IPS DF 4.7 (cell line): Measurements from ENCODE around the gene SIK2.
"Not testable (repeated sequence)": the region's sequence is repeated elsewhere in the genome, so short reads cannot be mapped to it uniquely, and the experiment has no call there.

ENCODE experiments used
- DNase-seq: peaks from one replicate; pipeline ENCODE4 v3.0.0-alpha.2; 2013; ENCODE audit warnings: low spot score; ENCODE audit errors: extremely low read depth

Gene SIK2

GRCh38 chr11:111657905-111658304 lies 55.7 kb downstream of the SIK2 start:
- not testable (repeated sequence) for DNase-seq

DNA sequence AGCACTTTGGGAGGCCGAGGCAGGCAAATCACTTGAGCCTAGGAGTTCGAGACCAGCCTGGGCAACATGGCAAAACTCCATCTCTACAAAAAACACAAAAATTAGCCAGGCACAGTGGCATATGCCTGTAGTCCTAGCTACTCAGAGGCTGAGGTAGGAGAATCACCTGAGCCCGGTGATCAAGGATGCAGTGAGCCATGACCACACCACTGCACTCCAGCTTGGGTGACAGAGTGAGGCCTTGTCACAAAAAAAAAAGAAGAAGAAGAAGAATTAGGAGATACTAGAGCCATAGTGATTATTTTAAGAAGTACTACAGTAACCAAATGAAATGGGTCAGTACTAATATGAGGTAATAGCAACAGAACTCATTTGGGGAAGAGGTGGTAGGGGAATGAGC lies 56.2 kb downstream of the SIK2 start:
- not testable (repeated sequence) for DNase-seq

DNA sequence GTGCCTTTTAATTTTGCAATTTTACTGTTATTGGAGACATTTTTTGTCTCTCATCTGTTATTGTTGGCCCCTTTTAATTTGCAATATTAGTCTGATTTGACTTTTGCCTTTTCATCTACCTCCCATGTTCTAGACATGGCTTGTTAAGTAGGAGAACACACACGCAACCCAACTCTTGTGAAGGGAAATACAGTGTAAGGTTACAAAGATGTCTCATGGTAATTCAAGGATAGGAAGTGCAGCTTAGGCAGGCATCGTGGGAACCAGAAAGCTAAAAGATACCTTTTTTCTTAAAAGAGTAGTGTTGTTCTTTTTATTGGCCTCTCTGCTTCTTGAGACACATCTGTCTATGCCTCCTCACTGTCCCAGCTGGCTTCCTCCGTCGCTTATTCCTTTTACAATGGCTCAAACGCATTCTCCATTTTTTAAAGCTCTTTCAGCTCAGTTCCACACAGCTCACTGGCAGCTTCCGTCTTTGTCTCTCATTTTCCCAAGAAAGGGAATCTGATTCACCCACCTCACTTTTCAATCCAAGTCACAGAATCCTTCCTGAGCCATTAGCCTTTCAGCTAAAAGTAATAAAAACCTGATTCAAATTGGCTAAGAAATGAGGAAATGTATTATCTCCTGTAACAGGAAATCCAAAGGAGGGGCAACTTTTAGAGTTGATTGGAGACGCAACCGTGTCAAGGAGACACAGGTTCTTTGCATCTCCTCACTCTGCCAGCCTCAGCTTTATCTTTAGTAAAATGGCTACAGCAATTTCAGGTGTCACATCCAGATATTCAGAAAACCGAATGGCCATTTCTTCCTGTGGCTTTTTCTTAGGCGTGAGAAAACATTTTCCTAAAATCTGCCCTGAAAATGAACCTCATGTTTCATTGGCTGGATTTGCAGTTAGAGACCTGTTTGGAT lies 57.2 kb downstream of the SIK2 start:
- no peak for DNase-seq

GRCh38 chr11:111660822-111661221 lies 58.6 kb downstream of the SIK2 start:
- DNase-seq = no peak

GRCh38 chr11:111663820-111664219 lies 61.6 kb downstream of the SIK2 start:
- DNase-seq = no peak

- peak; percentile 5 for DNase-seq
These were observed 63.5 kb downstream of the SIK2 start for GRCh38 chr11:111665777-111666176.

GRCh38 chr11:111668980-111669379 lies 66.7 kb downstream of the SIK2 start:
- DNase-seq = no peak

- DNase-seq = no peak
These were observed 69.1 kb downstream of the SIK2 start for GRCh38 chr11:111671383-111671782.

DNA sequence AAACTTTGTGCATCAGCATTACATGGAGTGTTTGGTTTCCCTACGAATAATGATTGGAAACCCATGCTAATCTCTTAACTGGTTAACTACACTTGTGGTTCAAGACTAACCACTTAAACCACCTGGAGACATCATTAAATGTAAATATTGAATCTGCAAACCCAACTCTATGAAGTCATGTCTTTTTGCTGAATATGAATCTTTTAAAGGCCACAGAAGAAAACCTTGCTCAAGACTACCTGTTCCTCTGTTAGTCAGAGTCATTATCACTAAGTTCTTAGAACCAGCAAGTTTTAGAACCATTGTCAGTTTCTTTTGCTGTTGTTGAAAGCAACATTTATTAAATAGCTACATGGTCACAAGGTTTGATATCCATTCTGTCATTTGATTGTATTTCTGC lies 70.7 kb downstream of the SIK2 start:
- no peak for DNase-seq

GRCh38 chr11:111674941-111675340 lies 72.7 kb downstream of the SIK2 start:
- DNase-seq = no peak

DNA sequence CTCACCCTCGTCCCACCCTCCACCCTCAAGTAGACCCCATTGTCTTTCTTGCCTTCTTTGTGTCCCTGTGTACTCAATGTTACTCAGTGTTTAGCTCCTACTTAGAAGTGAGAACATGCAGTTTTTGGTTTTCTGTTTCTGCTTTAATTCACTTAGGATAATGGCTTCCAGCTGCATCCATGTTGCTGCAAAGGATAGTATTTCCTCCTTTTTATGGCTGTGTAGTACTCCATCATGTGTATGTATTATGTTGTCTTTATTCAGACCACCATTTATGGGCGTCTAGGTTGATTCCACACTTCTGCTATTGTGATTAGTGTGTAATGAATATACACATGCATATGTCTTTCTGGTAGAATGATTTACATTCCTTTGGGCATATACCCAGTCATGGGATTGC lies 73.6 kb downstream of the SIK2 start:
- DNase-seq = no peak

GRCh38 chr11:111676878-111677585 lies 74.8 kb downstream of the SIK2 start:
- no peak for DNase-seq

GRCh38 chr11:111680486-111681175 lies 78.4 kb downstream of the SIK2 start:
- DNase-seq = no peak

GRCh38 chr11:111683806-111684205 lies 81.6 kb downstream of the SIK2 start:
- no peak for DNase-seq

DNA sequence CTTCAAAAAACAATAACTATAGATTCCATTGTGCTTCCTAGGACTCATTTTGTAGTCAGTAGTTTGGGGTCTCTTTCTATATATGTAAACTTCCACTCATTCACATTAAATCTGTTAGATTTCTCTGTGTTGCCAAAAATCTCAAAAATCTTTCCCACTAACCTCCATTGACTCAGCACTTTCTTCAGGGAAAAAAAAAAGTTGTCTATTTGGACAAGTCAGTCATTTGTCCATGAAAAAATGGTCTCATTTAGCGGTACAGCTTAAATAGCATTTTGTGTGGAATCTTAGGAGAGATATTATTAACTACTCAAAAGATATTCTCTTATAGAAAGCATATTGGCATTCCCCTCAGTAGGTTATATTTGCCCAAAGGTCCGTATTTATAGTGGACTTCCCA lies 82.0 kb downstream of the SIK2 start:
- DNase-seq = no peak

DNA sequence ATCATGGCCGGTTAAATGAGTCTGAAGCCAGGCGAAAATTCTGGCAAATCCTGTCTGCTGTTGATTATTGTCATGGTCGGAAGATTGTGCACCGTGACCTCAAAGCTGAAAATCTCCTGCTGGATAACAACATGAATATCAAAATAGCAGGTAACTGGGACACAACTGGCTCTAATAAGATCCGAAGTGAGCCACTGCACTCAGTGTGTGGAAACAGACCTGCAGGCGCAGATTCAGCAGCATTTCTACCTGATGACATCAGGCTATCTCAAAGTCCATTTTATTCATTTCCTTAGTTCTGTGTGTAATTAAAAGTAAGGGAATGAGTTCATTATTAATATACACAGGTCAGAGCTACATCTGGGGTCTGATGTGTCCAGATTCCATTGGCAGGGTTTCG lies 85.8 kb downstream of the SIK2 start:
- DNase-seq = no peak

DNA sequence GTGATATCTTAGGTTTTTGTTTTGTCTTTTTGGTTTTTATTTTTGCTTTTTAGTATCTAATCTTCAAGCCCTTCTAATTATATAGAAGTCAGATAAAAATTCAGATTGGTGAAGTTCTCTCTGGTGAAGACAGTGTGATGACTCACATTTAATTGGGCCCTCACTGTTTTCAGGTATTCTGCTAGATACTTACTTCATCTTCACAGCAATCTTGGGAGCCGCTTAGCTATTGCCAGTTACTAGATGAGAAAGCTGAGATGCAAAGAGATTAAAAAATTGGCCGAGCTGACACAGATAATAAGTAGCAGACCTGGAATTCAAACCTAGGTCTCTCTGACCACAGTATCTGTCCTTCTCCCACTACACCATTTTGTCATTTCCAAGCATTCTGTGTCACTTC lies 88.9 kb downstream of the SIK2 start:
- no peak for DNase-seq

- DNase-seq = no peak
These were observed 89.5 kb downstream of the SIK2 start for GRCh38 chr11:111691741-111692140.

DNA sequence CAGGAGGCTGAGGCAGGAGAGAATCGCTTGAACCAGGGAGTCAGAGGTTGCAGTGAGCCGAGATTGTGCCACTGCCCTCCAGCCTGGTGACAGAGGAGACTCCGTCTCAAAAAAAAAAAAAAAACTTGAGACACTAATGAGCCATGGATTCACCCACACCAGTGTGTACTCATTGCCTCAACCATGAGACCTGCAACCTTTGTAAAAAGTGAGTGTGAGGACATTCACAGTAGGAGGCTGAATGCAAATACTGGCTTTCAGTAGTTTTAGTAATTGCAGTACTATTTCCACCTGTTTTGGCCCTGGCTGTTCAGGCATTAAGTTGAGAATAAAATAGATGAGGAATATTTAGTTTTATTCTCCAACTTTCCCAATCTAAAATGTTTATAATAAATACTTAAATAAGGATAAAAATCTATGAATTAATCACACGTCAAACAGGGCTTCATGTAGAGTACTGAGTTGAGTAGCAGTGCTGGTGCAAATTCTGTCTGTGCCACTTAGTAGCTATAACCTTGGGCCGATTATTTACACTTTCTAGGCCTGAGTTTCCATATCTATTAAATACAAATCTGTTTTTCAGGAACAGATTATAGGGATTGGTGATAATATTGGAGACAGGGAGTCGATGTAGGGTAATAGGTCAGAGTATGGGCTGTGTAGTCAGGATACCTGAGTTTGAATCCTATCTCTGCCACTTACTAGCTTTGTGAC lies 91.1 kb downstream of the SIK2 start:
- DNase-seq = no peak

DNA sequence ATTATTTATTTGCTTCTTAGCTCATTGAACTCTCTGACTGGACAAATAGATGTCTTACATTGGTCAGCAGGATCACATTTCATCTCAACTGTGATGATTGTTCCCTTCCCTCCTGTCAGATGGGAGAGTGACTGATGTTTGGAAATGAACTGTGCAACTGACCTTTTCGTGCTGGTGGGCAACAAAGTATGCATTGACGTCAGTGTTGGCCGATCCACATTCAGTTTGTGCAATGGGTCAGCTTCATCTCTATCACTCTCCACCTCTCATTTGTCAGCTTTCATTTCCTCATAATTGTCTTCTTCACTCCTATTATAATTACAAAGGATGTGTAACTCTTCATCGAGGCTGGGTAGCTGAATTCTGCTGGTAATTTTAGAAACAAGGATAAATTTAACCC lies 92.6 kb downstream of the SIK2 start:
- no peak for DNase-seq

GRCh38 chr11:111696556-111696955 lies 94.3 kb downstream of the SIK2 start:
- DNase-seq = no peak
